ENCODE data around the gene SYF2.

The SYF2 gene

GRCh38 chr1:25216123-25216522, 16.2 kb downstream of the SYF2 start (continued):
- TF ChIP-seq CSRNP3 (CRISPR knock-in tag; IDR thresholded peaks at IDR 0.05) (no peak), SNAI2 (CRISPR knock-in tag; IDR thresholded peaks at IDR 0.05) (no peak), POU6F1 (CRISPR knock-in tag; IDR thresholded peaks at IDR 0.05; ENCODE audit: borderline replicate concordance, low read depth) (no peak)

- no peak for ATAC-seq
- TF ChIP-seq ZC3H10 (CRISPR knock-in tag; IDR thresholded peaks at IDR 0.05) (no peak), ZNF70 (CRISPR knock-in tag; IDR thresholded peaks at IDR 0.05) (no peak), TOX (CRISPR knock-in tag; IDR thresholded peaks at IDR 0.05; ENCODE audit: borderline replicate concordance) (no peak), CREB5 (CRISPR knock-in tag; IDR thresholded peaks at IDR 0.05; ENCODE audit: low read depth) (no peak), BACH2 (CRISPR knock-in tag; IDR thresholded peaks at IDR 0.05; ENCODE audit: borderline replicate concordance) (no peak), POU6F1 (CRISPR knock-in tag; IDR thresholded peaks at IDR 0.05; ENCODE audit: borderline replicate concordance, low read depth) (no peak), PATZ1 (CRISPR knock-in tag; IDR thresholded peaks at IDR 0.05; ENCODE audit: borderline replicate concordance) (no peak), CSRNP3 (CRISPR knock-in tag; IDR thresholded peaks at IDR 0.05) (no peak), ZFP3 (CRISPR knock-in tag; IDR thresholded peaks at IDR 0.05) (no peak), ISL1 (CRISPR knock-in tag; IDR thresholded peaks at IDR 0.05) (no peak), ARNTL (CRISPR knock-in tag; IDR thresholded peaks at IDR 0.05; ENCODE audit: borderline replicate concordance, low read depth) (no peak)
Observed at GRCh38 chr1:25212725-25213124, 19.6 kb downstream of the SYF2 start.

GRCh38 chr1:25210728-25211127, 21.6 kb downstream of the SYF2 start:
- TF ChIP-seq CREB5 (CRISPR knock-in tag; IDR thresholded peaks at IDR 0.05; ENCODE audit: low read depth): no peak
- no peak for TF ChIP-seq OSR1 (CRISPR knock-in tag; IDR thresholded peaks at IDR 0.05)
- TF ChIP-seq PATZ1 (CRISPR knock-in tag; IDR thresholded peaks at IDR 0.05; ENCODE audit: borderline replicate concordance): no peak
- no peak for TF ChIP-seq CSRNP3 (CRISPR knock-in tag; IDR thresholded peaks at IDR 0.05)
- TF ChIP-seq SNAI2 (CRISPR knock-in tag; IDR thresholded peaks at IDR 0.05): no peak
- no peak for TF ChIP-seq PPARA (CRISPR knock-in tag; IDR thresholded peaks at IDR 0.05; ENCODE audit: borderline replicate concordance)
- no peak for TF ChIP-seq CSDC2 (CRISPR knock-in tag; IDR thresholded peaks at IDR 0.05)
- TF ChIP-seq GLIS3 (CRISPR knock-in tag; IDR thresholded peaks at IDR 0.05): no peak
- TF ChIP-seq TCF4 (CRISPR knock-in tag; IDR thresholded peaks at IDR 0.05; ENCODE audit: borderline replicate concordance): no peak
- TF ChIP-seq ZFP30 (CRISPR knock-in tag; IDR thresholded peaks at IDR 0.05): no peak
- TF ChIP-seq RARB (CRISPR knock-in tag; IDR thresholded peaks at IDR 0.05): no peak
- TF ChIP-seq ISL1 (CRISPR knock-in tag; IDR thresholded peaks at IDR 0.05): no peak
- ATAC-seq: no peak
